ENCODE data around the gene MBP. TPM values are rescaled to one million over a fixed set of nuclear protein-coding genes. Genes with fewer than 3 reads are reported as not detected.
A peak's percentile ranks its signal among the peaks of the same experiment; 100 is the strongest.

The MBP gene
- total RNA-seq, 1 donor from 2014 or later, result 90.6 TPM

DNA sequence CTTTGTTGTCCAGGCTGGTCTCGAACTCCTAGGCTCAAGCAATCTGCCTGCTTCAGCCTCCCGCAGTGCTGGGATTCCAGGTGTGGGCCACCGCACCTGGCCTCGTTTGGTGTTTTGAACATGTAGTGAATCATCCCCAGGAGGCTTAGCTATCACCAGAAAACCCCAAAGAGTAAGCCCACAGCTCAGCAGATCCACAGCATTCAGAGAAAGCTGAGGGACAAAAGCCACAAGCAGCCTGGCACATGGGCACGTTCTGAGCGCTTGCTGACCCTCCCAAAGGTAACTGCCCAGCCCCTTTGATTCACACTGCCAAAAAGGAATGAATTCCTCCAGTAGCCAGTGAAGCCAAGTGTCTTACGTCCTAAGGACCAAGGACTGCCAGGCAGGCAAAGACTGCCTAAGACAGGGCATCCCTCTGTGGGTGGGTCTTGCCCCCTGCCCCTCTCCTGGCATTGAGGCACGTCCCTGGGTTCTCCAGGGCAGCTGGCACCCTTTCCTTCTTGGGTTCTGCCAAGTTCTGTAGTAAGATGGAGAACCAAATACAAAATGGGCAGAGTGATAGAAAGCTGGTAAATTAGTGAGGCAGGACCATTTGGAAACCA lies 31.7 kb downstream of the MBP start:
- no peaks in the 10 kb centered on the region for H3K9me3 ChIP-seq
- H3K4me1 ChIP-seq, result peaks cover 85% of the 10 kb centered on the region
- intact Hi-C loops (cut with DNase I), result no loop called here
- DNase-seq, result no peak
- ATAC-seq, result no peak
- TF ChIP-seq, protein P1, sequence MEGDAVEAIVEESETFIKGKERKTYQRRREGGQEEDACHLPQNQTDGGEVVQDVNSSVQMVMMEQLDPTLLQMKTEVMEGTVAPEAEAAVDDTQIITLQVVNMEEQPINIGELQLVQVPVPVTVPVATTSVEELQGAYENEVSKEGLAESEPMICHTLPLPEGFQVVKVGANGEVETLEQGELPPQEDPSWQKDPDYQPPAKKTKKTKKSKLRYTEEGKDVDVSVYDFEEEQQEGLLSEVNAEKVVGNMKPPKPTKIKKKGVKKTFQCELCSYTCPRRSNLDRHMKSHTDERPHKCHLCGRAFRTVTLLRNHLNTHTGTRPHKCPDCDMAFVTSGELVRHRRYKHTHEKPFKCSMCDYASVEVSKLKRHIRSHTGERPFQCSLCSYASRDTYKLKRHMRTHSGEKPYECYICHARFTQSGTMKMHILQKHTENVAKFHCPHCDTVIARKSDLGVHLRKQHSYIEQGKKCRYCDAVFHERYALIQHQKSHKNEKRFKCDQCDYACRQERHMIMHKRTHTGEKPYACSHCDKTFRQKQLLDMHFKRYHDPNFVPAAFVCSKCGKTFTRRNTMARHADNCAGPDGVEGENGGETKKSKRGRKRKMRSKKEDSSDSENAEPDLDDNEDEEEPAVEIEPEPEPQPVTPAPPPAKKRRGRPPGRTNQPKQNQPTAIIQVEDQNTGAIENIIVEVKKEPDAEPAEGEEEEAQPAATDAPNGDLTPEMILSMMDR (IDR thresholded peaks at IDR 0.05), result no peak
- H3K4me3 ChIP-seq, result no peak overlapping the region
- H3K27me3 ChIP-seq (ENCODE audit: low read depth), result no peaks in the 10 kb centered on the region
- H3K36me3 ChIP-seq, result peaks cover 11% of the 10 kb centered on the region
- peak overlapping the region; percentile 81 for H3K27ac ChIP-seq

DNA sequence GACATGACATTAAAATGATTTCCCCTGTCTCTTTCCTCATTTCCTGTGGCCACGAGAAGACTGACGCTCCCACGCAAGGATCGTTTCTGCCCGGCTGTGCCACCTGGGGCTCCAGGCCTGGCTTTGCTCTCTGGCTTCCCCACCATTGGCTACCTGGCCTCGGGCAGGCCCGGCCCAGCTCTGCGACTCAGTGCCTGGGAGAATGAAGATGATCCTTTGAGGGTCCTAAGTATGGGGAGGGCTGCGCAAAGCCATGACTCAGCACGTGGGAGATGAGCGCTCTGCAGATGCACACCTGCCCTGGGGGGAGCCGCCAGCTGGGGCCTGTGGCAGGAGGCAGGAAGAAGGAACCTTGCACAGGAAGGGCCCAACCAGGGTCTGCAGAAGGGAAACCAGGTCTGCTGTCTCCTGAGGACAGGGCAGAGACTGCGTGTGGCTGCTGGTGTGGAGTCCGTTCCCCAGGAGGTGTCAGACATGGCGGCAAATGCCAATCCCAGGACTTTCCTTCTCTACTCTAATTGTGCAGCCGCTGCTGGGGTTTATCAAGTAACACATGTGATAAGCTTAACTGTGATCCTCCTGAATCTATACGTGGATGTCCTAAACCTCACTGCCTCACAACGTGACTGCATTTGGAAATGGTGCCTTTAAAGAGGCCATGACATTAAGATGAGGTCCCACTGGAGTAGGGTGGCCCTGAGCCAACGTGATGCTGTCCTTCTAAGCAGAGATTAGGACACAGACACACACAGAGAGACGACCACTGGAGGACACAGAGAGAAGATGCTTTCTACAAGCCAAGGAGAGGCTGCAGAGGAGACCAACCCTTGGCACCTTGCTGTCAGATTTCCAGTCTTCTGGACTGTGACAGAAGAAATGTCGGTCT lies 32.9 kb downstream of the MBP start:
- H3K27me3 ChIP-seq (ENCODE audit: low read depth), result no peaks in the 10 kb centered on the region
- TF ChIP-seq, protein P1 (IDR thresholded peaks at IDR 0.05), result no peak
- peaks cover 18% of the 10 kb centered on the region for H3K36me3 ChIP-seq
- no peak overlapping the region for H3K4me3 ChIP-seq
- no peaks in the 10 kb centered on the region for H3K9me3 ChIP-seq
- intact Hi-C loops (cut with DNase I), result no loop called here
- no peak for ATAC-seq
- DNase-seq, result no peak
- H3K4me1 ChIP-seq, result peaks cover 83% of the 10 kb centered on the region
- peak overlapping the region; percentile 39 for H3K27ac ChIP-seq

DNA sequence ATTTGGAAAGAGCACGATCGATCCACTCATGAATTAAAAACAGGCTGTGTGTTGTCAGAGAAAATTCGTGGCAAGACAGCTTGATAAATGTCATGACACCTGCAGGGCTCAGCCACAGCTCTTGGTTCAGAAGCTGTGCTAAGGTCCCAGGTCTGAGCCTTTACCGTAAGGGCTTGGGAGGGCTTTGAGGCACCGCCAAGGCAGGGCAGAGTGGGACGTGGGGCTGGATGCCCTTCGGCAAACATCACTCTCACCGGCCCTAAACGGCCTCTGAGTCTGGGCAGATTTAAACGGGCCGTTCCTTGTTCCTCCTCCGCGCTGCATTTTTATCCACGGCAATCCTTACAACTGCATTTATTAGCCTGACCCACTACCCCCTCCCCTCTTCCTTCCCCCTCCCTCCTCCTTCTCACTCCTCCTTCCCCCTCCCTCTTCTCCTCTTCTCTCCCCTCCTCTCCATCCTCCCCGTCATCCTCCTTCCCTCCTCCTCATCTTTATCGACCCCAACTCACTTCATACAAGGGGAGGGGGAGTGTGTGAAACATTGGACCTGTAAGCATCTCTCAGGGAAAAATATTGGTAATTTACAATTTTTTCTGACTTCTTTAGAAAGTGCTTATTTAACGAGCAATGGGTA lies 33.9 kb downstream of the MBP start:
- peak overlapping the region; percentile 50 for H3K27ac ChIP-seq
- H3K27me3 ChIP-seq (ENCODE audit: low read depth), result no peaks in the 10 kb centered on the region
- H3K36me3 ChIP-seq, result peaks cover 11% of the 10 kb centered on the region
- intact Hi-C loops (cut with DNase I), result no loop called here
- no peak overlapping the region for H3K4me3 ChIP-seq
- DNase-seq (no peak), ATAC-seq (peak in 1 of 2 donors; percentile 13)
- H3K9me3 ChIP-seq, result no peaks in the 10 kb centered on the region
- TF ChIP-seq, protein P1 (IDR thresholded peaks at IDR 0.05), result no peak
- peaks cover 74% of the 10 kb centered on the region for H3K4me1 ChIP-seq

DNA sequence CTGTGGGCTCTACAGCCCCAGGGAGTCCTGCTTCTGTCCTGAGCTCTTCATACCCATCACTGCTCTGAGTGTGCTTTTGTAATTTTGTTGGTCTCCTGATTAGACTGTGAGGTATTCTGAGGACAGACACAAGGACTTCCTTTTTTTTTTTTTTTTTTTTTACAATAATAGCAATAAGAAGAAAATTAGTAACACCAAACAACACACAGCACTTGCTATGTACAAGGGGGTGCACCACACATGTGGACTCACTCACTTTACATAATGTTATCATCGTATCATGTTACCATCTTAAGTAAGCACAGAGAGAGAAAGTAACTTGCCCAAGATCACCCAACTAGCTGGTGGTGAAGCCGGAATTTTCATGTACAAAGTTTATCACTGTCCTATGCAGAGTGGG lies 34.6 kb downstream of the MBP start:
- TF ChIP-seq, protein P1 (IDR thresholded peaks at IDR 0.05), result no peak
- peak overlapping the region; percentile 50 for H3K27ac ChIP-seq
- ATAC-seq (peak; percentile 15 to 16), DNase-seq (no peak)
- H3K9me3 ChIP-seq, result no peaks in the 10 kb centered on the region
- H3K4me1 ChIP-seq, result peaks cover 67% of the 10 kb centered on the region
- H3K36me3 ChIP-seq, result peaks cover 9% of the 10 kb centered on the region
- H3K4me3 ChIP-seq, result no peak overlapping the region
- intact Hi-C loops (cut with DNase I), result no loop called here
- H3K27me3 ChIP-seq (ENCODE audit: low read depth), result no peaks in the 10 kb centered on the region

DNA sequence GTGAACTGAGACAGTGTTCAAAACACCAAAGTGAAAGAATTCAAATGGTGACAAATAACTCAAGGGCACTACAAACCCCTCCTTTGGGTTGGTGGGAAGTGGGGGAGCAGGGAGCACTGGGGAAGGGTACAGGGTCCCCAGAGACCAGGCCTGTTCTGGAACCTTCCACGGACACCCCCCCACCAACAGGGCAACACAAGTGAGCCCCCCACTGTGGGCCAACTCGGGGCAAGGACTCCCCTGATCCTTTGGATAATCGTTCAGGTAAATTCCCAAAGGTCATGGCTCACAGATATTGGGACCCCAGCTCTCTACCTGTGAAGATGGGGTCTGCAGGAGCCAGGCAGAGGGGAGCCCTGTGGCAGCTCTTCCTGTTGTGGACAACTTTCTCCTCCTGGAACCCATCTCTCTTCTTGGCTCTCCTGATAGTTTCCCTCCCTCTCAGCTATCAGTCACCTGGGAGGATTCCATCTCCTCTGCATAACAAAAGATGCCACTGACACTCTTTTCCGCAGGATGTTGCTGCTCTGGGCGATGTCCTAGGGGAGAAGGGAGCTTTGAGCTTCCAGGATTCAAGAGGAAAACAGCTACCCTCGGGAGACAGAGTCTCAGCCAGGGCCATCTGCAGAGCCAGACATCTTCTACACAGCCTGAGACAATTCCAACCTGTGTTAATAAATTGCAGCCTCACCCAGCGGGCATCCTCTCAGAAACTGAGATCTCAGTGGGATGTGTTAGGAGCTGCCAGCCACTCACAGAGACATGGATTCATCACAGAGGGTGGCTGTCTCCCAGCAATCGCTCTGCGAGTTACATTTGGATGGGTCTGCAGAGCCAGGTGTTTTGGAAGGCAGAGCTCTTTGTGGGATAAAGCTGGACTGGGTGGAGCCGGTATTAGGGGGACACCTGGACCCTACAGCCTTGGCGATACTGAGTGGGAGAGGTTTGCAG lies 35.4 kb downstream of the MBP start:
- intact Hi-C loops (cut with DNase I), result no loop called here
- Histone ChIP-seq H3K27me3 (ENCODE audit: low read depth) (no peaks in the 10 kb centered on the region), H3K4me1 (peaks cover 59% of the 10 kb centered on the region), H3K27ac (no peak overlapping the region), H3K36me3 (peaks cover 9% of the 10 kb centered on the region), H3K4me3 (no peak overlapping the region), H3K9me3 (no peaks in the 10 kb centered on the region)
- ATAC-seq, result no peak
- DNase-seq, result no peak
- TF ChIP-seq, protein P1 (IDR thresholded peaks at IDR 0.05), result no peak

Data from lower lobe of right lung (tissue), 2 donors.